HG03066 (cell line): Measurements from ENCODE around the gene LCMT2.
"Not testable (repeated sequence)": the region's sequence is repeated elsewhere in the genome, so short reads cannot be mapped to it uniquely, and the experiment has no call there.

Source experiments
- ATAC-seq: cut with Tn5 transposase; IDR thresholded peaks from one replicate; pipeline ENCODE4 v1.9.1; 2021; ENCODE audit warnings: low read depth; ENCODE audit not compliant: unreplicated experiment

The LCMT2 gene

DNA sequence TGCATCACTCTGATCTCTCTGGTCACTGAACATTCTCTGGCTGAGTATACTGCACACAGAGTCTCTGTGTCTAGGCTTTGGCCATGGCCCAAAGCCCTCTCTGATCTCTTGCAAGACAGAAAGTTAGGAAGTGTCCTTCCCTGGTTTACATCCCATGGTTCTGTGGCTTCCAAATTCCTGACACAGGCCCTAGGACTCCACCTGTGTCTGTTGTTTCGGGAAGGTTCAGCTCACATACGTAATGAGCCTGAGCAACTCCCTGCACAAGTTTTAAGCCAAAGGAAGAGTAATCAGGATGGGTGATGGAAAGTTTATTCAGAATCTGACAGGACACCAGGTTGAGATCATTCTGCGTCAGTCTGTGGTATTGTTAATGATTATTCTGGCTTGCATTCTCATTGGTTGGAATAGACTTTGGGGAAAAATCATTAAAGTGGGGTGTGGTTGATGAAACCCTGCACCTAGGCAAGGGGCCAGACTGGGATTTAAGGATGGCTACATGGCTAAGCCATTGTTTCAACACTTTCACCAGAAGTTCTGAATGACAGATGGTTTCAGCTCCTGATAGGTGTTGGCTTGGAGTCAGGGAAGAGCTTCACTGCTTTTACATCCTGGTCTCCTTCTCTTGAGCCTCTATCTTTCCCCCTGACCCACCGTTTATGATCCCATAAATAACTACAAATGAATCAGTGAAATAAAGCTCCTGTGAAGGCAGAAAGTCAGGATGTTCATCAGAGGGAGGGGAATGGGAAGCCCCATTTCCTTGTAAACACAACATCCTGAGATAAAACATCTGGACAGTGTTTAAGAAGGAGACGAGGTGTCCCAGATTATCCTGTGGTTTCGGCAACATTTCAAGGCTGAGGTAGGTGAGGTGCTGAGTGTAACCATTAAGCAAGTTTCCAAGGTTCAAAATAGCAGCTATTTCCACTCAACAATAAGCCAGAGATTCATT, 14.1 kb downstream of the LCMT2 start:
- ATAC-seq, result no peak

GRCh38 chr15:43314171-43314570, 16.2 kb downstream of the LCMT2 start:
- ATAC-seq, result no peak

- no peak for ATAC-seq
These were observed 18.0 kb downstream of the LCMT2 start for GRCh38 chr15:43312378-43312777.

- no peak for ATAC-seq
These were observed 28.1 kb downstream of the LCMT2 start, which contains the start of gene TGM7 for GRCh38 chr15:43302205-43302817. Gene TGM7, minus strand, starts transcription at chr15:43302255.

DNA sequence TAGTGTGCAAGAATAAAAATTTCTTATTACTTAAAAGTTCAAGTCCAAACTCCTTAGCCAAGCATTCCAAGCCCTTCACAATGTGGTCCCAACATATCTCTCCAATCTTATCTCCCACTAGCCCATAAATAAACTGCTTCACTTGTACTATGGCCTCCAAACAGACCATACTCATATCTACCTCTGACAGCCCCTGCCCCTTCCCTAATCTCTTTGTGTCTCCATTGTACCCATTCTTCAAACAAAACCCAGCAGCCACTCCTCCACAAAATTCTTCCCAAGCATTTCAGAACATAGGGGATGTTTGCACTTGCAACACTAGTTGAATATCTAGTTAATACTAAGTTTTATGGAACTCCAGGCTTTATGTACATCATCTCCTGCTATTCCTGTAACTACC, 30.5 kb downstream of the LCMT2 start:
- no peak for ATAC-seq

- no peak for ATAC-seq
These were observed 31.0 kb downstream of the LCMT2 start for GRCh38 chr15:43299411-43299810.

DNA sequence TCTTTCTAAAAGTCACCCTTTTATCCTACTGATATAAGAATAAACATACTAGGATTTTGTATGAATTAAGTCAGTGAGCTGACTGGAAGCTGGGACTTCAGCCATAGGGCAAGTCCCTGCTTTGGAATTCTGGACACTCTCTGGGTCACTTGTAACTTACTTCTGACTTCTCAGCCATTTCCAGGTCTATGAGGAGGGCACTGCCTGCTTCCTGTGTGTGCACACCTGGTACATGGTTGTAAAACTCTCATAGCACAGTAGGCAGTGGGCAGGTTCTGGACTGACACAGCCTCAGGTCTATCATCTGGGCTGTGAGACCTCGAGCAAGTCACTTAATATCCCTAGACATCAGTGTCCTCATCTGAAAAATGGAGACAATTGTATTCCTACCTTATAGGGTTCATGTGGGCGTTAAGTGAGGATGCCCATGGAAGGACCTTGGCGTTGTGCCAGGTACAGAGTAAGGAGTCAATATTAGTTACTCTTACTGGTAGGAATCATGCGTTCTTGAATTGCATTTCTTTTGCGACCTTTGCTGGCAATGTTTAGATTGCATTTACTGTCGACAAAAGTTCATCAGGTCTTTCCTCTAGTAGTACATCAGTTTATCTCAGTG, 36.2 kb downstream of the LCMT2 start:
- no peak for ATAC-seq

DNA sequence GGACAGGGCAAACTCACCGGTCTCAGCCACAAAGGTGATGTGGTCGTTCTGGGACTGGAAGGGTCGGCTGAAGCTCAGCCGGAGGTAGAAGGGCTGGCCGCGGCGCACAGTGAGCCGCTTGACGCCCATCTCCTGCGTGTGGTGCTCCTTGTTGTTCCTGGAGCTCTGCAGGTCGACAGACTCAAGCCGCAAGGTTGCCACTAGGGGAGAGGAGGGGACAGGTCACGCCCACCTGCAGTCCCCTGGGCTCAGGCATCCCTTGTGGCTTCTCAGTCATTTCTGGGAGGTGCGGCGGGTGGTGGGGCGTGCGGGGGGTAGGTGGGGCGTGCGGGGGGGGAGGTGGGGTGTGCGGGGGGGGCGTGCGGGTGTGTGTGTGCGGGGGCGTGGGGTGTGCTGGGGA, 36.9 kb downstream of the LCMT2 start:
- no peak for ATAC-seq

- ATAC-seq, result no peak
These were observed 37.8 kb downstream of the LCMT2 start for GRCh38 chr15:43292375-43293078.

DNA sequence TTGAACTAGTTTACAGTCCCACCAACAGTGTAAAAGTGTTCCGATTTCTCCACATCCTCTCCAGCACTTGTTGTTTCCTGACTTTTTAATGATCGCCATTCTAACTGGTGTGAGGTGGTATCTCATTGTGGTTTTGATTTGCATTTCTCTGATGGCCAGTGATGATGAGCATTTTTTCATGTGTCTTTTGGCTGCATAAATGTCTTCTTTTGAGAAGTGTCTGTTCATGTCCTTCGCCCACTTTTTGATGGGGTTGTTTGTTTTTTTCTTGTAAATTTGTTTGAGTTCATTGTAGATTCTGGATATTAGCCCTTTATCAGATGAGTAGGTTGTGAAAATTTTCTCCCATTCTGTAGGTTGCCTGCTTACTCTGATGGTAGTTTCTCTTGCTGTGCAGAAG, 40.7 kb downstream of the LCMT2 start:
- ATAC-seq, result not testable (repeated sequence)

- no peak for ATAC-seq
These were observed 43.1 kb downstream of the LCMT2 start for GRCh38 chr15:43287254-43287653.

DNA sequence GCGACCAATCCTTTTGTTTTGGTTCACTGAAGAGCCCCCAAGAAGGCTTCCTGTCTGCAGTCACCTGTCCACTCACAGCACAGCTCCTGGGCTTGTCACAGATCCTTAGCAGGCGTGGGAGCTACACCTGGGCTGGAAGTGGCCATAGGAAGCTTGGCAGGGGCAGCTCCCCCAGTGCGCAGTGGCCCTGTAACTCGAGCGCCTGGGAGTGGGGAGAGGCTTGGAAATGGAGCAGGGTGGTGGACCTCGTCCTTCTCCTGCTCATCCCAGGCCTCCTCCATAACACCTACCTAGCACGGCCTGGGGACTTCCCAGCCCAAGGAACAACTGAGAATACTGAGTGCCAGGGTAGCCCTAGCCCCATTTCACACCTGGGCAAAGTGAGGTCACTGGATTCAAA, 44.3 kb downstream of the LCMT2 start:
- no peak for ATAC-seq

DNA sequence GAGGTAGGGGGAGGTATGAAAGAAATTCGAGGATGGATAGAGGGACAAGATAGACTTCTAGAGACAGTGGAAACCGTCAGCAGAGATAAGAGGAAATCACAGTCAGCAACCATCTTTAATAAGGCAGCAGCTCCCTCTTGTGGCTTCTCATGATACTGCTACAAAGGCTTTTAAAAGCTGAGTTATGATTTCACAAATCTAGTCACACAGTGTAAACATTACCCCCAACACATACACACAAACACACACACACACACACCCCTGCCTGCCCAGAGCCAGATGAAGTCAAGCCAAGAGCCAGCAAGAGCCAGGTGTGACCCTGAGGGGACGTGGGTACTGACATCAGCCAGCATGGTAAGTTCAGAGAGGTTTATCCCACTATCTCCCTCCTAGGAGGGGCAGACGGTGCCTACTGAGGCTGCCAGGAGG, 44.8 kb downstream of the LCMT2 start:
- no peak for ATAC-seq

GRCh38 chr15:43283526-43283925, 46.8 kb downstream of the LCMT2 start:
- ATAC-seq, result no peak

DNA sequence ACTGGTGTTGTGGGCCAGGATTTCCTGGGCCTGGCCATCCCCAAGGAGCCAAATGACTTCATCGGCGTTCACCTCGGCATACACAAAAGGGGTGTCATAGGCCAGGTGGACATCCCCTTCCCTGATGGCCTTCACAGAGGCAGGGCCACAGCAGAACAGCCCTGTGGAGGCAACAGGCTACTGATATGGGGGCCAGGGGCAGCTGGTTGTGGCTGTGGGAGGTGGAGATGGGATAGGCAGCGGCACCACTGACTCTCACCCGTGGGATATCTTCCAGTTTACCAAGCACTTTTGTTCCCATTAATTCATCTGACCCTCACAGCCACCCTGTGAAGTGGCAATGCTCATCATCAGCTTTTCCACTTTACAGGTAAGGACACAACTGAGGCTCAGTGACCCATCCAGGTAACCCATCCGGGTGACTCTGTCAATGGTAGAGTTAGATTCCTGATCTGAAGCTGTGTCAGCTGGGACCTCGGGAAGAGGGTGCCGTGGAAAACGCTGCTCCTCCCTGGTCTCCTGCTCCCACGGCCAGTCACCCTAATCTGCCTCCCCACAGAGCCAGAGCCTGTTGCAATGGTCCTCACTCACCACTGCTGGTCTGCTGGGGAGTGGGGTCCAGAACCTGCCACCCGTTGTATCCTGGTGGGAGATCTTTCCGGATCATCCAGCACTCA, 48.3 kb downstream of the LCMT2 start:
- ATAC-seq, result no peak

GRCh38 chr15:43280996-43281395, 49.4 kb downstream of the LCMT2 start:
- no peak for ATAC-seq

GRCh38 chr15:43279496-43279895, 50.9 kb downstream of the LCMT2 start:
- no peak for ATAC-seq

DNA sequence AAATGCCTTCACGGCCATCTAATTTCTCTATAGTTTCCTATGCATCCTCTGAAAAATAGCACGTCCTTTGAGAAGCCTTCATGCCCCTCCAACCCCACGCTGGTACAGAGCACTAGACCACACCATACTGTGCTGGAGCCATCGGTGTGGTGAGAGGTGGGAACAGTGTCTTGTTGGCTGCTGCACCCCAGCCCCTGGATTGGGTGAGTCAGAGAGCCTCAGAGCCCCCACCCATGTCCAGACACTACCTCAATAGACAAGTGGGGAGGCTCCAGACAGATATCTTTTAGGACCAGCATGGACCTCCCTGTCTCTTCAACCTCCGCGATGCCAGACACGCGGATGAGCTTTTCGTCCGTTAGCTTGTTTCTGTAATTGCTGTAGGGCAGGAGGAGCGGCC, 51.5 kb downstream of the LCMT2 start:
- ATAC-seq, result no peak

- no peak for ATAC-seq
These were observed 52.5 kb downstream of the LCMT2 start for GRCh38 chr15:43277901-43278300.

DNA sequence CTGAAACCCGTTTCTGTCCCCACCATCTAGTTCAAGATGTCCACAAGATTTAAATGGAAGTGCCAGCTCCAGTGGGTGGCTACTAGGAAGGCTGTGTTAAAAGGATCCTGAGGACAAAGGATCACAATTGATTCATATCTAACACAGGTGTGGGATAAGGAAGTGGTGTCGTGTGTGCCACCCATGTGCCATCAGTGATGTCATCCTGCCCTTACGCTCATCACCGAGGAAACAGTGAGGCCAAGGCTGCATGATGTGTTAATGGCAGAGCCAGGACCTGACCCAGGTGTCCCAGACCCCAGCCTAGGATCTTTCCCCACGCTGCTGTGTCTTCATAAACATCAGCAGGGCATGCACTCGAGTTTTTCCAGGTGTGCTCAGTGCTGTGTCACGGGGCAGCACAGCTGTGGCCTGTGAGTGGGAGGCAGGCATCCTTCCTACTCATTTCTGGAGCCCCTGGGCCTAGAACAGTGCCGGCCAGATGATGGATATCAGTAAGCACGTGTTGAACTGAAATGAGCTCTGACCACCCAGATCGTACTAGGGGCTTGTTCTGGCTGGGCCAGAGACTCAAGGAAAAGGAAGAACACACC, 53.0 kb downstream of the LCMT2 start:
- no peak for ATAC-seq
